HepG2 (cell line): ENCODE data around the gene MCEE. TPM values are rescaled to one million over a fixed set of nuclear protein-coding genes. Genes with fewer than 3 reads are reported as not detected.

Experiments
- ATAC-seq: fragments of 200-7000 bp; cut with Tn5 transposase; 3 replicates; pipeline ENCODE4 v1.9.1; 2020; ENCODE audit warnings: mild to moderate bottlenecking, moderate library complexity
- BruUV-seq: library from RNA; stranded (reverse); fragments of 400-500 nt; replicated peaks from 2 replicates; lab custom pipeline; 2021; lab: Mats Ljungman, UMichigan
- CTCF ChIA-PET: fragments of 300-600 bp; formaldehyde crosslinking; extraction: SDS; loops from one replicate; lab custom pipeline; 2021; ENCODE audit warnings: low total read pairs, inconsistent platforms, low intra/inter-chr PET ratio; lab: Yijun Ruan, JAX
- POLR2A ChIA-PET: fragments of 350-600 bp; sonication (Branson Sonifier 250); formaldehyde crosslinking; loops from one replicate; lab custom pipeline; 2020; ENCODE audit warnings: antibody characterized with exemption, inconsistent platforms; lab: Yijun Ruan, JAX
- DNase-seq: peaks from one replicate; pipeline ENCODE4 v3.0.0-alpha.2; 2015; ENCODE audit warnings: low spot score
- FAIRE-seq: peaks from 3 replicates; lab custom pipeline; 2011; peaks lifted over from hg19 to GRCh38; lab: Jason Lieb, UNC
- H2AFZ ChIP-seq: one replicate; pipeline ENCODE4 v1.6.1; 2011; ENCODE audit warnings: low read length, inconsistent platforms
- H3K27ac ChIP-seq: fragments of 300-600 bp; 3 replicates; pipeline ENCODE4 v1.8.0; 2011; ENCODE audit warnings: mixed run types, mild to moderate bottlenecking, mixed read lengths, low read length, inconsistent platforms; ENCODE audit not compliant: insufficient read depth; ENCODE audit errors: extremely low read length
- H3K27me3 ChIP-seq, 2 experiments: fragments of 200-600 bp in 1 of 2; 2 replicates in 1 of 2; 3 replicates in 1 of 2; pipeline versions ENCODE4 v1.6.0 to v1.8.0; 2011; ENCODE audit warnings: low read length in 2 of 2, mild to moderate bottlenecking in 2 of 2, moderate library complexity in 2 of 2, inconsistent platforms in 1 of 2; ENCODE audit not compliant: insufficient read depth in 2 of 2, control insufficient read depth in 1 of 2
- H3K36me3 ChIP-seq, 2 experiments: fragments of 200-600 bp in 1 of 2; replicated peaks in 1 of 2; 2 replicates in 1 of 2; 3 replicates in 1 of 2; pipeline versions ENCODE4 v1.5.1 to v1.8.0; 2011; ENCODE audit warnings: low read length in 2 of 2, inconsistent platforms in 1 of 2; ENCODE audit not compliant: insufficient read depth in 2 of 2, control insufficient read depth in 1 of 2
- H3K4me1 ChIP-seq: 2 replicates; pipeline ENCODE4 v1.5.1; 2012; ENCODE audit warnings: low read length, inconsistent platforms; ENCODE audit not compliant: insufficient read depth
- H3K4me2 ChIP-seq: 2 replicates; pipeline ENCODE4 v1.6.0; 2011; ENCODE audit warnings: low read depth, low read length, inconsistent platforms
- H3K4me3 ChIP-seq, 3 experiments: fragments of 200-600 bp in 1 of 3; sonication (generic), shearing (Covaris generic) in 1 of 3; replicated peaks in 1 of 3; 2 replicates each; pipeline ENCODE4 v1.5.1; 2011 to 2016; ENCODE audit warnings: low read length in 3 of 3, inconsistent platforms in 2 of 3, low read depth in 2 of 3, mild to moderate bottlenecking in 2 of 3, control low read depth in 1 of 3, mixed read lengths in 1 of 3; ENCODE audit not compliant: insufficient read depth in 1 of 3
- H3K79me2 ChIP-seq: one replicate; pipeline ENCODE4 v1.6.1; 2011; ENCODE audit warnings: low read length, inconsistent platforms; ENCODE audit not compliant: insufficient read depth
- H3K9ac ChIP-seq: 2 replicates; pipeline ENCODE4 v1.6.0; 2011; ENCODE audit warnings: mild to moderate bottlenecking, low read depth, low read length, inconsistent platforms; ENCODE audit not compliant: insufficient read depth
- H3K9me3 ChIP-seq: 2 replicates; pipeline ENCODE4 v1.5.1; 2012; ENCODE audit warnings: mild to moderate bottlenecking, low read length
- H4K20me1 ChIP-seq: 2 replicates; pipeline ENCODE4 v1.6.0; 2011; ENCODE audit warnings: inconsistent platforms, mild to moderate bottlenecking, low read length, moderate library complexity; ENCODE audit not compliant: insufficient read depth
- CENPX ChIP-seq: sonication (generic); formaldehyde crosslinking; IDR thresholded peaks from 2 replicates; pipeline ENCODE4 v1.9.0; 2021; ENCODE audit warnings: mild to moderate bottlenecking, missing genetic modification reagents, moderate library complexity
- CERS6 ChIP-seq: sonication (generic); formaldehyde crosslinking; IDR thresholded peaks from 2 replicates; pipeline ENCODE4 v1.5.0; 2020; ENCODE audit warnings: missing genetic modification reagents
- FIP1L1 ChIP-seq: fragments of 200-400 bp; formaldehyde crosslinking; IDR thresholded peaks from 2 replicates; pipeline ENCODE4 v1.6.1; 2018; ENCODE audit warnings: low read depth, mild to moderate bottlenecking, low read length, moderate library complexity, borderline replicate concordance; ENCODE audit not compliant: insufficient read depth
- MTA1 ChIP-seq: sonication (generic); formaldehyde crosslinking; IDR thresholded peaks from 2 replicates; pipeline ENCODE4 v1.4.0; 2020; ENCODE audit warnings: missing genetic modification reagents, mild to moderate bottlenecking, borderline replicate concordance
- NBN ChIP-seq: fragments of 450-650 bp; conservative IDR thresholded peaks from 2 replicates; pipeline ENCODE4 v1.6.1; 2017
- NFKBIZ ChIP-seq: IDR thresholded peaks from 2 replicates; pipeline ENCODE4 v1.6.1; 2018; ENCODE audit warnings: missing genetic modification reagents, missing compliant biosample characterization
- NR1H2 ChIP-seq: sonication (generic); formaldehyde crosslinking; IDR thresholded peaks from 2 replicates; pipeline ENCODE4 v1.8.1; 2022; ENCODE audit warnings: low read depth, missing genetic modification reagents, borderline replicate concordance
- NR2F1 ChIP-seq, 2 experiments: fragments of 450-650 bp in 1 of 2; formaldehyde crosslinking in 1 of 2; IDR thresholded peaks; 2 replicates each; pipeline versions ENCODE4 v1.5.0 to v1.6.1; 2016 to 2020; ENCODE audit warnings: mild to moderate bottlenecking in 1 of 2, missing compliant biosample characterization in 1 of 2, missing genetic modification reagents in 1 of 2, moderate library complexity in 1 of 2
- NR2F6 ChIP-seq, 2 experiments: IDR thresholded peaks; 2 replicates each; pipeline ENCODE4 v1.6.1; 2016; ENCODE audit warnings: antibody characterized with exemption in 1 of 2, mild to moderate bottlenecking in 1 of 2
- PBX2 ChIP-seq: IDR thresholded peaks from 2 replicates; pipeline ENCODE4 v1.6.1; 2016; ENCODE audit warnings: control low read depth
- PCBP2 ChIP-seq: fragments of 200-400 bp; formaldehyde crosslinking; optimal IDR thresholded peaks from 2 replicates; pipeline ENCODE3; 2018; ENCODE audit warnings: low read length, low read depth; ENCODE audit not compliant: poor library complexity, severe bottlenecking
- PHF8 ChIP-seq: sonication (generic); formaldehyde crosslinking; IDR thresholded peaks from 2 replicates; pipeline ENCODE4 v1.5.0; 2020; ENCODE audit warnings: missing genetic modification reagents
- PRDM4 ChIP-seq: sonication (generic); formaldehyde crosslinking; IDR thresholded peaks from 2 replicates; pipeline ENCODE4 v1.9.0; 2021; ENCODE audit warnings: missing genetic modification reagents, borderline replicate concordance
- PRMT3 ChIP-seq: sonication (generic); formaldehyde crosslinking; IDR thresholded peaks from 2 replicates; pipeline ENCODE4 v1.8.1; 2022; ENCODE audit warnings: low read depth, mild to moderate bottlenecking, moderate library complexity, missing genetic modification reagents, borderline replicate concordance
- SSRP1 ChIP-seq: IDR thresholded peaks from 2 replicates; pipeline ENCODE4 v1.6.1; 2016; ENCODE audit warnings: control low read depth
- ZNF20 ChIP-seq: sonication (generic); formaldehyde crosslinking; IDR thresholded peaks from 2 replicates; pipeline ENCODE4 v1.4.0; 2020; ENCODE audit warnings: mild to moderate bottlenecking, moderate library complexity, missing genetic modification reagents
- ZNF598 ChIP-seq: sonication (generic); formaldehyde crosslinking; IDR thresholded peaks from 2 replicates; pipeline ENCODE4 v1.5.1; 2020; ENCODE audit warnings: mild to moderate bottlenecking, missing genetic modification reagents, borderline replicate concordance
- WGBS: methylation state at CpG from one replicate; pipeline ENCODE4 v1.1.6; 2017; ENCODE audit warnings: low lambda C conversion rate; 5-methylcytosine and 5-hydroxymethylcytosine counted together
- in situ Hi-C: cut with HindIII; loops from 2 replicates; pipeline ENCODE4 v1.10.0; 2017; ENCODE audit warnings: low pct_unique_long_range_greater_than_20kb; ENCODE audit not compliant: extremely low pct_ligation_motif_present
- intact Hi-C: fragments of 100-400 bp; cut with micrococcal nuclease; formaldehyde crosslinking; loops from one replicate; pipeline ENCODE4 v1.10.0; 2022; ENCODE audit not compliant: unreplicated experiment
- polyA plus RNA-seq, 8 experiments: library from polyadenylated mRNA; depleted of rRNA in 3 of 8; stranded (reverse) in 7 of 8; unstranded in 1 of 8; fragments of >200 nt; fragmentation: Illumina TruSeq in 4 of 8; extraction: Trizol in 4 of 8; gene quantifications; 2 replicates each; pipeline versions ENCODE4 v1.2.1 to v1.2.3, GENCODE V29; 2011 to 2016; ENCODE audit warnings: low read depth in 4 of 8, missing spikeins in 1 of 8, mixed read lengths in 1 of 8; ENCODE audit not compliant: insufficient read depth in 1 of 8
- total RNA-seq, 5 experiments: library from RNA; depleted of rRNA; stranded (reverse); fragments of >200 nt; fragmentation: Illumina TruSeq; extraction: Trizol; gene quantifications; 2 replicates each; pipeline ENCODE4 v1.2.3, GENCODE V29; 2016; ENCODE audit warnings: low read depth in 1 of 5

Gene MCEE
- total and polyA plus RNA-seq, 2 of the 13 experiments (the other 11 are each of a cell fraction or from before 2014, with no cell fraction given): 32.0 to 66.9 TPM

- FAIRE-seq: peak; percentile 79
- Histone ChIP-seq H3K79me2 (peaks cover 14% of the 10 kb centered on the region), H2AFZ (peak within 1 kb of the TSS; percentile 60), H3K36me3 (peaks cover 0 to 16% of the 10 kb centered on the region in 2 experiments; a peak in 4 of 5 replicates), H3K27ac (peak within 1 kb of the TSS; percentile 66), H3K9me3 (no peaks in the 10 kb centered on the region), H3K4me1 (peaks cover 49% of the 10 kb centered on the region), H3K4me2 (peak within 1 kb of the TSS; percentile 97), H3K27me3 (peaks cover 0 to 9% of the 10 kb centered on the region in 2 experiments; a peak in 2 of 5 replicates), H4K20me1 (no peaks in the 10 kb centered on the region), H3K9ac (peak within 1 kb of the TSS; percentile 74), H3K4me3 (peak within 1 kb of the TSS; percentile 67 to 88 (median 68))
- ATAC-seq: peak; percentile 89
- TSS peak; percentile 64 for BruUV-seq
- POLR2A ChIA-PET: interaction anchor here (0.6 to 2.2 kb wide), 44 partner anchors 9 to 1818 kb away, joined by 3 to 36 read pairs (median 4); partner anchors contain the start of genes ATP6V1B1, MCEE, MPHOSPH10 and NFU1
- DNase-seq: peak; percentile 93
- in situ Hi-C loops (no loop called here), intact Hi-C loops (loop anchor here (5.0 kb wide), 1 partner anchor 61 kb away; no protein-coding TSS in a partner anchor)
- CTCF ChIA-PET: no interaction called here
- 2% methylated on average over 30 of the region's 66 CpGs for WGBS
- TF ChIP-seq SSRP1 (peak; percentile 79; the same call in 1 of the 2 replicates), NBN (no peak), PRDM4 (CRISPR knock-in tag) (no peak), NFKBIZ (CRISPR knock-in tag) (peak; percentile 85), PCBP2 (no peak), PHF8 (CRISPR knock-in tag) (peak; percentile 100), ZNF598 (peak; percentile 99), ZNF20 (CRISPR knock-in tag) (0 out of 2 replicates have a peak, but pooled peaks have one; percentile 81), NR2F6 (IDR thresholded peaks at IDR 0.05) (0 out of 2 replicates have a peak, but pooled peaks have one; percentile 10), NR2F6 (CRISPR knock-in tag; IDR thresholded peaks at IDR 0.05) (peak; percentile 84), MTA1 (CRISPR knock-in tag) (peak; percentile 83), NR1H2 (CRISPR knock-in tag) (peak; percentile 95), PRMT3 (CRISPR knock-in tag) (peak; percentile 33; the same call in 1 of the 2 replicates), CERS6 (CRISPR knock-in tag) (peak; percentile 7; the same call in 1 of the 2 replicates), CENPX (CRISPR knock-in tag) (no peak), FIP1L1 (peak; percentile 80; the same call in 1 of the 2 replicates), PBX2 (CRISPR knock-in tag) (no peak), NR2F1 (CRISPR knock-in tag; IDR thresholded peaks at IDR 0.05) (0 out of 4 replicates have a peak, but pooled peaks of 1 of the 2 experiments have one; percentile 66)
These were observed 61.6 kb downstream of the MCEE start, which contains the start of gene NAGK for GRCh38 chr2:71068218-71069035. NAGK (plus strand) TSS chr2:71068648; CDS start chr2:71068684, 36 bp downstream.
